GM18868 (cell line): ENCODE data around the gene ABCC12.
A peak's percentile ranks its signal among the peaks of the same experiment; 100 is the strongest.
"Not testable (repeated sequence)": the region's sequence is repeated elsewhere in the genome, so short reads cannot be mapped to it uniquely, and the experiment has no call there.

Experiments used
- ATAC-seq: cut with Tn5 transposase; IDR thresholded peaks from one replicate; pipeline ENCODE4 v1.9.1; 2021; ENCODE audit warnings: mild to moderate bottlenecking, moderate library complexity; ENCODE audit not compliant: unreplicated experiment

Gene ABCC12

GRCh38 chr16:48166617-48167016 is 10.8 kb upstream of the ABCC12 start:
- ATAC-seq, result not testable (repeated sequence)

- ATAC-seq, result no peak
Observed at GRCh38 chr16:48165961-48166578, 10.3 kb upstream of the ABCC12 start.

GRCh38 chr16:48164907-48165715 is 9.3 kb upstream of the ABCC12 start:
- ATAC-seq, result peak; percentile 82

- ATAC-seq, result no peak
Observed at GRCh38 chr16:48162839-48163410, 7.1 kb upstream of the ABCC12 start.

- no peak for ATAC-seq
Observed at GRCh38 chr16:48161906-48162305, 6.1 kb upstream of the ABCC12 start.

- ATAC-seq, result no peak
Observed at GRCh38 chr16:48160575-48160974, 4.8 kb upstream of the ABCC12 start.

GRCh38 chr16:48158296-48158695 is 2.5 kb upstream of the ABCC12 start:
- ATAC-seq, result peak; percentile 85

- peak; percentile 20 for ATAC-seq
Observed at GRCh38 chr16:48157794-48158193, 2.0 kb upstream of the ABCC12 start.

- no peak for ATAC-seq
Observed at GRCh38 chr16:48157302-48157701, 1.5 kb upstream of the ABCC12 start.

- ATAC-seq, result peak; percentile 48
Observed at GRCh38 chr16:48156790-48157209, 1.0 kb upstream of the ABCC12 start.

- no peak for ATAC-seq
Observed at GRCh38 chr16:48153774-48154173, 2.0 kb downstream of the ABCC12 start.

- ATAC-seq, result no peak
Observed at GRCh38 chr16:48152226-48152625, 3.6 kb downstream of the ABCC12 start.

GRCh38 chr16:48150707-48151106 is 5.1 kb downstream of the ABCC12 start:
- no peak for ATAC-seq

- no peak for ATAC-seq
Observed at GRCh38 chr16:48146710-48147109, 9.1 kb downstream of the ABCC12 start.

GRCh38 chr16:48146131-48146530 is 9.7 kb downstream of the ABCC12 start:
- ATAC-seq, result no peak

- ATAC-seq, result no peak
Observed at GRCh38 chr16:48143812-48144368, 11.9 kb downstream of the ABCC12 start.

- ATAC-seq, result no peak
Observed at GRCh38 chr16:48140821-48141220, 15.0 kb downstream of the ABCC12 start.

- no peak for ATAC-seq
Observed at GRCh38 chr16:48139517-48139916, 16.3 kb downstream of the ABCC12 start.

GRCh38 chr16:48138543-48138942 is 17.2 kb downstream of the ABCC12 start:
- ATAC-seq, result no peak

- no peak for ATAC-seq
Observed at GRCh38 chr16:48137822-48138221, 18.0 kb downstream of the ABCC12 start.

- ATAC-seq, result no peak
Observed at GRCh38 chr16:48136547-48137360, 19.0 kb downstream of the ABCC12 start.
